ENCODE data around the gene RIMKLA.

The RIMKLA gene

GRCh38 chr1:42414551-42415496 lies 34.2 kb downstream of the RIMKLA start:
- Histone ChIP-seq H3K9me3 (ENCODE audit: control insufficient read depth in 2 of 2, low read length in 2 of 2) (no peaks in the 10 kb centered on the region), H3K9ac (ENCODE audit: low read length in 2 of 2) (no peak overlapping the region), H3K4me1 (ENCODE audit: control insufficient read depth, insufficient read depth, low read length) (peaks cover 15% of the 10 kb centered on the region), H3K27me3 (ENCODE audit: control insufficient read depth in 1 of 2, insufficient read depth in 2 of 2, low read length in 2 of 2) (no peaks in the 10 kb centered on the region), H3K4me3 (ENCODE audit: low read length in 2 of 2) (no peak overlapping the region), H3K36me3 (ENCODE audit: control insufficient read depth in 2 of 2, insufficient read depth in 2 of 2, low read length in 2 of 2) (peaks cover 0 to 11% of the 10 kb centered on the region in 2 donors), H3K27ac (ENCODE audit: low read length) (no peak overlapping the region)

DNA sequence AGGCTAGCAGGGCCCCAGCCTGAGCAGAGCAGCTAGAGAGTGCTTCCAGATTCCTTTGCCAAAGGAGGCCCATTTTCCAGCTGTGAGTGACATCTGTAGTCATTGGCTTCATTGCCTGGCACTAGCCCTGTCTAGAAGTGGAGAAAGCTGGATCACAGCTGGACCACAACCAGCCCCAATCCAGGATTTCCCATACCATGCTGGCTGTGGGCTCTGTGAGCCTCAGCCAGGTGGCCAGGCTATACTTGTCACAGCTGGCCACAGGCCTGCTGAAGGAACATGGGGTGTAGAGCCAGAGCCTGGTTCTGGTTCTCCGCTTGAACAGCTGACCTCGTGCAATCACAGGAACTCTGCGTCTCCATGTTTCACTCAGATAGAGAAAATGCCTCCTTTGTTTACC lies 36.6 kb downstream of the RIMKLA start:
- Histone ChIP-seq H3K27ac (ENCODE audit: low read length) (peak overlapping the region; percentile 0), H3K27me3 (ENCODE audit: control insufficient read depth in 1 of 2, insufficient read depth in 2 of 2, low read length in 2 of 2) (no peaks in the 10 kb centered on the region), H3K9me3 (ENCODE audit: control insufficient read depth in 2 of 2, low read length in 2 of 2) (no peaks in the 10 kb centered on the region), H3K36me3 (ENCODE audit: control insufficient read depth in 2 of 2, insufficient read depth in 2 of 2, low read length in 2 of 2) (peaks cover 0 to 7% of the 10 kb centered on the region in 2 donors), H3K4me1 (ENCODE audit: control insufficient read depth, insufficient read depth, low read length) (peaks cover 35% of the 10 kb centered on the region), H3K9ac (ENCODE audit: low read length in 2 of 2) (no peak overlapping the region), H3K4me3 (ENCODE audit: low read length in 2 of 2) (no peak overlapping the region)

DNA sequence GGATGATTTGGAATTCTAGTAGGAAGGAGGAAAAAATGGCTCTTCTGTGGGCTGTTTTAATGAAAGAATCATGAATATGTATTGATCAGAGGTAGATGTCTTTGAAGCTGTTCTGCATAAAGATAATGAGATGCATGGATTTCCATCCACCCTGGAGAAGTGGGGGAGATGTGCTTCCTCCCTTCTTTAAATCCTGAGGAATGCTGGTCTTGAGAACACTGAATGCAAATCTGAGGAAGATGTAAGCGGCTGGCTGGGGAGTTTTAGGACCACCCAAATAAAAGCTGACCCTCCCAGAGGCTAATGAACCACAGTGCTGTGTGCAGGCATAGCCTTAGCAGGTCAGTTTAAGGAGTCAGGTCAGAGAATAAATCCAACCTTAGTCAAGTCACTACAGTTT lies 37.9 kb downstream of the RIMKLA start:
- Histone ChIP-seq H3K4me3 (ENCODE audit: low read length in 2 of 2) (no peak overlapping the region), H3K4me1 (ENCODE audit: control insufficient read depth, insufficient read depth, low read length) (peaks cover 41% of the 10 kb centered on the region), H3K9ac (ENCODE audit: low read length in 2 of 2) (no peak overlapping the region), H3K36me3 (ENCODE audit: control insufficient read depth in 2 of 2, insufficient read depth in 2 of 2, low read length in 2 of 2) (peaks cover 0 to 7% of the 10 kb centered on the region in 2 donors), H3K27me3 (ENCODE audit: control insufficient read depth in 1 of 2, insufficient read depth in 2 of 2, low read length in 2 of 2) (no peaks in the 10 kb centered on the region), H3K9me3 (ENCODE audit: control insufficient read depth in 2 of 2, low read length in 2 of 2) (no peaks in the 10 kb centered on the region), H3K27ac (ENCODE audit: low read length) (peak overlapping the region; percentile 90)

DNA sequence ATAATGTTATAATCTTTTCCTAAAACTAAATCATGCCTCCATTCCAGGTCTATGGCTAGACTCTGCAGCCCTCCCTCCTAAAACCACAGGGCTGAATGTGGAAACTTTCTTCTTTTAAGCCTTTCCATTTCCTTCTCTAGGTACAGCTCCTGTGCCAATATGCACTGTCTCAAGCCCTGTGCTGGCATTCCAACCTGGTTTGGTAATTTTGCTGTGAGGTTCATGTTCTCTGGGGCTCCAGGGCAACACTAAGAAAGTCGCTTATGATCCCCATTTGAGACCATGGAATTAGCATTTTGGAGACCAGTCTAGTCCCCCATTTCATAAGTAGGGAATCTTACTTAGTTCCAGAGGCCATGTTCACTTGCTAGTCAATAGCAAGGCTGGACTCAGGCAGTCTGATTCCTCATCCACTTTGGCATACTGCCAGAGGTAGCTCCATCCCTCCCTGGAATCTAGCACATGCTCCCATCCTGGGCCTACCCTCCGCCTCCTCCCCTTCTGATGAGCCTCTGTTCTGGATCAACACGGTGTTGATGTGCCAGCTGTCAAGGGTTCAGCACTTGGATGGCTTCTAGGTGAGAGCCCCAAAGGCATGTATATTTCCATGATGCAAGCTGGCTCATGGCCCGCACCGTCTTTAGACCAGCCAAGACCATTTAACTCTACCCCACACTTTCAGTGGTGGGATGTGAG lies 38.7 kb downstream of the RIMKLA start:
- Histone ChIP-seq H3K36me3 (ENCODE audit: control insufficient read depth in 2 of 2, insufficient read depth in 2 of 2, low read length in 2 of 2) (peaks cover 0 to 7% of the 10 kb centered on the region in 2 donors), H3K9ac (ENCODE audit: low read length in 2 of 2) (peak overlapping the region; percentile 38 to 58), H3K9me3 (ENCODE audit: control insufficient read depth in 2 of 2, low read length in 2 of 2) (no peaks in the 10 kb centered on the region), H3K4me3 (ENCODE audit: low read length in 2 of 2) (peak overlapping the region in 1 of 2 donors; percentile 40), H3K4me1 (ENCODE audit: control insufficient read depth, insufficient read depth, low read length) (peaks cover 41% of the 10 kb centered on the region), H3K27ac (ENCODE audit: low read length) (peak overlapping the region; percentile 90), H3K27me3 (ENCODE audit: control insufficient read depth in 1 of 2, insufficient read depth in 2 of 2, low read length in 2 of 2) (no peaks in the 10 kb centered on the region)

- Histone ChIP-seq H3K9me3 (ENCODE audit: control insufficient read depth in 2 of 2, low read length in 2 of 2) (no peaks in the 10 kb centered on the region), H3K36me3 (ENCODE audit: control insufficient read depth in 2 of 2, insufficient read depth in 2 of 2, low read length in 2 of 2) (peaks cover 0 to 2% of the 10 kb centered on the region in 2 donors), H3K4me1 (ENCODE audit: control insufficient read depth, insufficient read depth, low read length) (peaks cover 41% of the 10 kb centered on the region), H3K27me3 (ENCODE audit: control insufficient read depth in 1 of 2, insufficient read depth in 2 of 2, low read length in 2 of 2) (no peaks in the 10 kb centered on the region), H3K4me3 (ENCODE audit: low read length in 2 of 2) (peak overlapping the region; percentile 17 to 54), H3K9ac (ENCODE audit: low read length in 2 of 2) (peak overlapping the region; percentile 58 to 66), H3K27ac (ENCODE audit: low read length) (peak overlapping the region; percentile 90)
These were observed 39.5 kb downstream of the RIMKLA start for GRCh38 chr1:42420121-42420520.

- Histone ChIP-seq H3K9me3 (ENCODE audit: control insufficient read depth in 2 of 2, low read length in 2 of 2) (no peaks in the 10 kb centered on the region), H3K4me3 (ENCODE audit: low read length in 2 of 2) (peak overlapping the region; percentile 17 to 54), H3K4me1 (ENCODE audit: control insufficient read depth, insufficient read depth, low read length) (peaks cover 41% of the 10 kb centered on the region), H3K9ac (ENCODE audit: low read length in 2 of 2) (peak overlapping the region; percentile 58 to 66), H3K36me3 (ENCODE audit: control insufficient read depth in 2 of 2, insufficient read depth in 2 of 2, low read length in 2 of 2) (no peaks in the 10 kb centered on the region), H3K27me3 (ENCODE audit: control insufficient read depth in 1 of 2, insufficient read depth in 2 of 2, low read length in 2 of 2) (no peaks in the 10 kb centered on the region), H3K27ac (ENCODE audit: low read length) (peak overlapping the region; percentile 90)
These were observed 40.5 kb downstream of the RIMKLA start for GRCh38 chr1:42420911-42421585.

GRCh38 chr1:42422737-42423136 lies 42.1 kb downstream of the RIMKLA start:
- Histone ChIP-seq H3K9ac (ENCODE audit: low read length in 2 of 2) (peak overlapping the region; percentile 6 to 18), H3K36me3 (ENCODE audit: control insufficient read depth in 2 of 2, insufficient read depth in 2 of 2, low read length in 2 of 2) (no peaks in the 10 kb centered on the region), H3K27me3 (ENCODE audit: control insufficient read depth in 1 of 2, insufficient read depth in 2 of 2, low read length in 2 of 2) (no peaks in the 10 kb centered on the region), H3K27ac (ENCODE audit: low read length) (peak overlapping the region; percentile 24), H3K4me1 (ENCODE audit: control insufficient read depth, insufficient read depth, low read length) (peaks cover 36% of the 10 kb centered on the region), H3K4me3 (ENCODE audit: low read length in 2 of 2) (no peak overlapping the region), H3K9me3 (ENCODE audit: control insufficient read depth in 2 of 2, low read length in 2 of 2) (no peaks in the 10 kb centered on the region)

DNA sequence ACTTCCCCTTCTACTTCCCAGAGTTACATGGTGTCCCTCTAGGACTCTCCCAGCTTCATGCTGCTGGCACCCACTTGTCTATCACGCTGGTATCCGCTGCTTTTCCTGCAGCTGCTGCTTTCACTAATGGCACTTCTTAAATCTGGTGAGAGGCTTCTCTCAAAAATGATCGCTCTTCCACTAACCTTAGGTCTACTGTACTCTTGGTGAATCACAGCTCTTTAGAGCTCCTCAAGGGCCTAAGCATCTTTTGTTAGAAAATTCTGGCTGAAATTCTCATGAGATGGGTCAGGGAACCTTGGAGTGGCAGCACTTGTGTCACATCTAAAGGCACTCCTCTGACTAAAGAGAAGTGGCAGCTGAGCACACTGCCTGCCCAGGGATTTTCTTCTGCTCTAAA lies 43.1 kb downstream of the RIMKLA start:
- Histone ChIP-seq H3K27me3 (ENCODE audit: control insufficient read depth in 1 of 2, insufficient read depth in 2 of 2, low read length in 2 of 2) (no peaks in the 10 kb centered on the region), H3K9ac (ENCODE audit: low read length in 2 of 2) (no peak overlapping the region), H3K36me3 (ENCODE audit: control insufficient read depth in 2 of 2, insufficient read depth in 2 of 2, low read length in 2 of 2) (no peaks in the 10 kb centered on the region), H3K9me3 (ENCODE audit: control insufficient read depth in 2 of 2, low read length in 2 of 2) (no peaks in the 10 kb centered on the region), H3K27ac (ENCODE audit: low read length) (no peak overlapping the region), H3K4me1 (ENCODE audit: control insufficient read depth, insufficient read depth, low read length) (peaks cover 36% of the 10 kb centered on the region), H3K4me3 (ENCODE audit: low read length in 2 of 2) (no peak overlapping the region)

DNA sequence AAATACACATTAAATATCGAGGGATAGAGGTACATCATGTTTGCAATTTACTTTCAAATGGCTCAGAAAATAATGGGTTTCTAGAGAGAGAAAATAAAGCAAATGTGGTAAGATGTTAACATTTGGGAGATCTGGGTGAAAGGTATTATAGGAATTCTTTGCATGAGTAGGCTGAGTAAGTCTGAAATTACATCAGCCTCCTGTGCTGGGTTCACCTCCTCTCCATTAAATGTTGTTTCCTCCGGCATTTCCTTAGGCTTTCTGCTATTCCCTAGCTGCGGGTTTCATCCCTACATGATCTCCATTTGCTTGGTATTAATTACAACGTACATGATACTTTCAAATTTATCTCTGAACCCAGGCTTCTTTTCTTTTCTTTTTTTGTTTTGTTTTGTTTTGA lies 43.6 kb downstream of the RIMKLA start:
- Histone ChIP-seq H3K9me3 (ENCODE audit: control insufficient read depth in 2 of 2, low read length in 2 of 2) (no peaks in the 10 kb centered on the region), H3K36me3 (ENCODE audit: control insufficient read depth in 2 of 2, insufficient read depth in 2 of 2, low read length in 2 of 2) (no peaks in the 10 kb centered on the region), H3K27ac (ENCODE audit: low read length) (no peak overlapping the region), H3K4me1 (ENCODE audit: control insufficient read depth, insufficient read depth, low read length) (peaks cover 32% of the 10 kb centered on the region), H3K4me3 (ENCODE audit: low read length in 2 of 2) (no peak overlapping the region), H3K9ac (ENCODE audit: low read length in 2 of 2) (no peak overlapping the region), H3K27me3 (ENCODE audit: control insufficient read depth in 1 of 2, insufficient read depth in 2 of 2, low read length in 2 of 2) (no peaks in the 10 kb centered on the region)

GRCh38 chr1:42427240-42427639 lies 46.6 kb downstream of the RIMKLA start:
- H3K4me1 ChIP-seq (ENCODE audit: control insufficient read depth, insufficient read depth, low read length), result peaks cover 6% of the 10 kb centered on the region
- no peaks in the 10 kb centered on the region for H3K27me3 ChIP-seq (ENCODE audit: control insufficient read depth in 1 of 2, insufficient read depth in 2 of 2, low read length in 2 of 2)
- H3K36me3 ChIP-seq (ENCODE audit: control insufficient read depth in 2 of 2, insufficient read depth in 2 of 2, low read length in 2 of 2), result no peaks in the 10 kb centered on the region
- H3K9me3 ChIP-seq (ENCODE audit: control insufficient read depth in 2 of 2, low read length in 2 of 2), result no peaks in the 10 kb centered on the region
- no peak overlapping the region for H3K9ac ChIP-seq (ENCODE audit: low read length in 2 of 2)
- H3K27ac ChIP-seq (ENCODE audit: low read length), result no peak overlapping the region
- H3K4me3 ChIP-seq (ENCODE audit: low read length in 2 of 2), result no peak overlapping the region

Data from stomach smooth muscle (tissue), 2 donors.